Inflammatory macrophage treated with lipopolysaccharide for 1 hour (primary cell): ENCODE measurements around the gene PNMA8A.
A peak's percentile ranks its signal among the peaks of the same experiment; 100 is the strongest.

Experiments used
- DNase-seq, 2 donors: peaks; one replicate each; pipeline ENCODE4 v3.0.0-alpha.2; 2020 to 2022

PNMA8A gene

GRCh38 chr19:46426506-46427162 is 44.7 kb downstream of the PNMA8A start:
- peak in 1 of 2 donors; percentile 23 for DNase-seq

- DNase-seq: no peak
Measured at GRCh38 chr19:46426035-46426505, 45.3 kb downstream of the PNMA8A start.

GRCh38 chr19:46423188-46423587 is 48.2 kb downstream of the PNMA8A start:
- no peak for DNase-seq

- DNase-seq: no peak
Measured at GRCh38 chr19:46422344-46422743, 49.0 kb downstream of the PNMA8A start.

GRCh38 chr19:46420056-46420455 is 51.3 kb downstream of the PNMA8A start:
- DNase-seq: no peak
